Fibroblast of lung (primary cell): Measurements from ENCODE around the gene ATP11A. TPM values are rescaled to one million over a fixed set of nuclear protein-coding genes. Genes with fewer than 3 reads are reported as not detected.

Experiments used
- DNase-seq, 2 donors: peaks; one replicate each; pipeline versions ENCODE4 v3.0.0 to v3.0.0-alpha.2; 2010; ENCODE audit warnings: low read depth in 2 of 2
- H2AFZ ChIP-seq: 2 replicates; pipeline ENCODE4 v1.5.1; 2012; ENCODE audit warnings: low read length, control low read depth, inconsistent platforms
- H3K27ac ChIP-seq: 2 replicates; pipeline ENCODE4 v1.5.1; 2011; ENCODE audit warnings: low read length, control low read depth; ENCODE audit not compliant: insufficient read depth
- H3K27me3 ChIP-seq: 2 replicates; pipeline ENCODE4 v1.5.1; 2011; ENCODE audit warnings: mild to moderate bottlenecking, low read length; ENCODE audit not compliant: control insufficient read depth, insufficient read depth
- H3K36me3 ChIP-seq: 2 replicates; pipeline ENCODE4 v1.5.1; 2011; ENCODE audit warnings: low read length; ENCODE audit not compliant: control insufficient read depth, insufficient read depth
- H3K4me1 ChIP-seq: 2 replicates; pipeline ENCODE4 v1.5.1; 2011; ENCODE audit warnings: low read length; ENCODE audit not compliant: control insufficient read depth, insufficient read depth; ENCODE audit errors: extremely low read depth
- H3K4me2 ChIP-seq: 2 replicates; pipeline ENCODE4 v1.5.1; 2011; ENCODE audit warnings: low read length, control low read depth; ENCODE audit not compliant: insufficient read depth; ENCODE audit errors: extremely low read depth
- H3K4me3 ChIP-seq, 4 experiments: fragments of 200-600 bp in 1 of 4; sonication (generic) in 1 of 4; replicated peaks in 1 of 4; 2 replicates each; pipeline ENCODE4 v1.5.1; 2011 to 2016; ENCODE audit warnings: low read length in 4 of 4, low read depth in 3 of 4, mild to moderate bottlenecking in 3 of 4, control low read depth in 2 of 4, inconsistent platforms in 1 of 4, mixed read lengths in 1 of 4; ENCODE audit not compliant: insufficient read depth in 1 of 4; ENCODE audit errors: control extremely low read depth in 1 of 4
- H3K79me2 ChIP-seq: 2 replicates; pipeline ENCODE4 v1.5.1; 2012; ENCODE audit warnings: mild to moderate bottlenecking, low read length, inconsistent platforms; ENCODE audit not compliant: control insufficient read depth, insufficient read depth
- H3K9ac ChIP-seq: 2 replicates; pipeline ENCODE4 v1.5.1; 2011; ENCODE audit warnings: mild to moderate bottlenecking, low read length, control low read depth; ENCODE audit not compliant: insufficient read depth
- H3K9me3 ChIP-seq: 2 replicates; pipeline ENCODE4 v1.5.1; 2012; ENCODE audit warnings: low read depth, low read length; ENCODE audit not compliant: control insufficient read depth, insufficient read depth
- H4K20me1 ChIP-seq: 2 replicates; pipeline ENCODE4 v1.5.1; 2011; ENCODE audit warnings: low read length; ENCODE audit not compliant: control insufficient read depth, insufficient read depth; ENCODE audit errors: extremely low read depth
- CTCF ChIP-seq, 2 donors: IDR thresholded peaks in 1 of 2; conservative IDR thresholded peaks in 1 of 2; 1 replicate in 1 of 2; 2 replicates in 1 of 2; pipeline ENCODE4 v1.5.1; 2011 to 2012; ENCODE audit warnings: low read length in 2 of 2, control low read depth in 1 of 2, inconsistent platforms in 1 of 2, low read depth in 1 of 2, mild to moderate bottlenecking in 1 of 2
- EZH2 ChIP-seq: IDR thresholded peaks from 2 replicates; pipeline ENCODE4 v1.5.1; 2012; ENCODE audit warnings: low read length, control low read depth, mild to moderate bottlenecking; ENCODE audit errors: missing control alignments
- polyA plus RNA-seq, 2 donors: library from polyadenylated mRNA; depleted of rRNA in 1 of 2; stranded (reverse) in 1 of 2; unstranded in 1 of 2; fragments of >200 nt; gene quantifications; 2 replicates each; pipeline ENCODE4 v1.2.1, GENCODE V29; 2011 to 2012; ENCODE audit warnings: missing spikeins in 1 of 2
- total RNA-seq: library from RNA; depleted of rRNA; stranded (reverse); fragments of >200 nt; gene quantifications from 2 replicates; pipeline ENCODE4 v1.2.1, GENCODE V29; 2014

The ATP11A gene
- total and polyA plus RNA-seq, 2 donors (not counting 1 experiment from before 2014, with no cell fraction given) = 2.3 to 7.8 TPM

- no peaks in the 10 kb centered on the region for H3K27me3 ChIP-seq
- H3K27ac ChIP-seq = no peak overlapping the region
- no peaks in the 10 kb centered on the region for H3K79me2 ChIP-seq
- no peaks in the 10 kb centered on the region for H4K20me1 ChIP-seq
- H3K9ac ChIP-seq = no peak overlapping the region
- DNase-seq = peak in 1 of 2 donors; percentile 28
- H2AFZ ChIP-seq = no peak overlapping the region
- H3K4me1 ChIP-seq = no peaks in the 10 kb centered on the region
- TF ChIP-seq CTCF (conservative IDR thresholded peaks at IDR 0.05 in 1 of 2, IDR thresholded peaks at IDR 0.05 in 1 of 2; ENCODE audit: low read depth in 1 of 2, low read length in 2 of 2) (no peak), EZH2 (no peak)
- H3K4me3 ChIP-seq = no peak overlapping the region
- no peaks in the 10 kb centered on the region for H3K9me3 ChIP-seq
- no peak overlapping the region for H3K4me2 ChIP-seq
- H3K36me3 ChIP-seq = peaks cover 2% of the 10 kb centered on the region
Observed at GRCh38 chr13:112869202-112870050, 179.6 kb downstream of the ATP11A start.

- H3K27ac ChIP-seq = no peak overlapping the region
- no peaks in the 10 kb centered on the region for H4K20me1 ChIP-seq
- H3K4me1 ChIP-seq = no peaks in the 10 kb centered on the region
- H3K4me2 ChIP-seq = no peak overlapping the region
- no peaks in the 10 kb centered on the region for H3K27me3 ChIP-seq
- no peak for DNase-seq
- TF ChIP-seq EZH2 = no peak
- no peak for TF ChIP-seq CTCF (conservative IDR thresholded peaks at IDR 0.05 in 1 of 2, IDR thresholded peaks at IDR 0.05 in 1 of 2; ENCODE audit: low read depth in 1 of 2, low read length in 2 of 2)
- no peaks in the 10 kb centered on the region for H3K9me3 ChIP-seq
- H3K79me2 ChIP-seq = no peaks in the 10 kb centered on the region
- H3K9ac ChIP-seq = no peak overlapping the region
- H2AFZ ChIP-seq = no peak overlapping the region
- no peak overlapping the region for H3K4me3 ChIP-seq
- peaks cover 2% of the 10 kb centered on the region for H3K36me3 ChIP-seq
Observed at GRCh38 chr13:112870051-112870331, 180.2 kb downstream of the ATP11A start.

- H3K27ac ChIP-seq = no peak overlapping the region
- TF ChIP-seq CTCF (conservative IDR thresholded peaks at IDR 0.05 in 1 of 2, IDR thresholded peaks at IDR 0.05 in 1 of 2; ENCODE audit: low read depth in 1 of 2, low read length in 2 of 2) (no peak), EZH2 (no peak)
- no peaks in the 10 kb centered on the region for H3K4me1 ChIP-seq
- H3K27me3 ChIP-seq = no peaks in the 10 kb centered on the region
- H2AFZ ChIP-seq = no peak overlapping the region
- H3K9me3 ChIP-seq = no peaks in the 10 kb centered on the region
- no peak overlapping the region for H3K4me3 ChIP-seq
- no peaks in the 10 kb centered on the region for H3K79me2 ChIP-seq
- H3K9ac ChIP-seq = no peak overlapping the region
- H4K20me1 ChIP-seq = no peaks in the 10 kb centered on the region
- H3K4me2 ChIP-seq = no peak overlapping the region
- no peak for DNase-seq
- peaks cover 2% of the 10 kb centered on the region for H3K36me3 ChIP-seq
Observed at GRCh38 chr13:112870737-112871287, 181.0 kb downstream of the ATP11A start.
